OCI-LY1 (cell line): Measurements from ENCODE around the gene IGIP.

Experiments used
- CTCF ChIP-seq: fragments of 200-600 bp; sonication (generic), shearing (Covaris generic); IDR thresholded peaks from 2 replicates; pipeline ENCODE4 v1.5.1; 2017; ENCODE audit warnings: mild to moderate bottlenecking, antibody characterized with exemption, low read length, moderate library complexity, mixed read lengths
- EZH2 ChIP-seq: fragments of 200-600 bp; sonication (generic), shearing (Covaris generic); IDR thresholded peaks from 2 replicates; pipeline ENCODE4 v1.8.0; 2017; ENCODE audit warnings: borderline replicate concordance, mixed run types, mild to moderate bottlenecking, antibody characterized with exemption, low read length, moderate library complexity, mixed read lengths

- no peak for TF ChIP-seq EZH2
- no peak for TF ChIP-seq CTCF
Measured at GRCh38 chr5:140136624-140137023, 10.9 kb downstream of the IGIP start.
